Activated CD4-positive, alpha-beta T cell treated with anti-CD3 and anti-CD28 coated beads, Interleukin-10, Interleukin-2, amounts not matched to agents 100 ng/mL and 50 ng/mL, durations not matched to agents 16 hours and 8 hours (primary cell): ENCODE results near the gene LIX1L.

ENCODE experiments used
- DNase-seq: peaks from one replicate; pipeline ENCODE4 v3.0.0-alpha.2; 2020

The LIX1L gene

GRCh38 chr1:145891587-145892485, 66.0 kb downstream of the LIX1L start:
- DNase-seq, result peak; percentile 49

- DNase-seq, result no peak
These were observed 66.7 kb downstream of the LIX1L start for GRCh38 chr1:145891143-145891542.

- no peak for DNase-seq
These were observed 68.1 kb downstream of the LIX1L start for GRCh38 chr1:145889722-145890121.

GRCh38 chr1:145887631-145888030, 70.2 kb downstream of the LIX1L start:
- no peak for DNase-seq

- DNase-seq, result no peak
These were observed 71.0 kb downstream of the LIX1L start for GRCh38 chr1:145886816-145887215.

- DNase-seq, result no peak
These were observed 71.4 kb downstream of the LIX1L start for GRCh38 chr1:145886390-145886789.

GRCh38 chr1:145885738-145886287, 72.0 kb downstream of the LIX1L start, which contains the start of gene ANKRD35:
Gene ANKRD35, minus strand, starts transcription at chr1:145885866. Its CDS starts 108 bp downstream, at chr1:145885758.
- peak; percentile 79 for DNase-seq

GRCh38 chr1:145884675-145885074, 73.1 kb downstream of the LIX1L start:
- DNase-seq, result no peak
